ENCODE measurements around the gene CEP152.
"Not testable (repeated sequence)": the region's sequence is repeated elsewhere in the genome, so short reads cannot be mapped to it uniquely, and the experiment has no call there.

CEP152 gene

GRCh38 chr15:48810414-48811324 lies at the start of gene CEP152:
Gene CEP152 (minus strand): TSS chr15:48811069. CDS start chr15:48805649, 5,420 bp downstream.
- DNase-seq = peak; percentile 92

- DNase-seq = no peak
These were observed 48.6 kb upstream of the CEP152 start for GRCh38 chr15:48859426-48859825.

GRCh38 chr15:48858401-48858800 lies 47.5 kb upstream of the CEP152 start:
- no peak for DNase-seq

- DNase-seq = no peak
These were observed 46.1 kb upstream of the CEP152 start for GRCh38 chr15:48856942-48857341.

- no peak for DNase-seq
These were observed 44.9 kb upstream of the CEP152 start for GRCh38 chr15:48855501-48856440.

GRCh38 chr15:48854434-48854833 lies 43.6 kb upstream of the CEP152 start:
- not testable (repeated sequence) for DNase-seq

GRCh38 chr15:48851956-48852355 lies 41.1 kb upstream of the CEP152 start:
- DNase-seq = no peak

GRCh38 chr15:48850648-48851047 lies 39.8 kb upstream of the CEP152 start:
- DNase-seq = no peak

GRCh38 chr15:48845123-48845522 lies 34.3 kb upstream of the CEP152 start:
- no peak for DNase-seq

- DNase-seq = no peak
These were observed 31.6 kb upstream of the CEP152 start for GRCh38 chr15:48842501-48842900.

- no peak for DNase-seq
These were observed 23.9 kb upstream of the CEP152 start for GRCh38 chr15:48834756-48835155.

- DNase-seq = no peak
These were observed 22.8 kb upstream of the CEP152 start for GRCh38 chr15:48833526-48834239.

GRCh38 chr15:48832648-48833047 lies 21.8 kb upstream of the CEP152 start:
- no peak for DNase-seq

- no peak for DNase-seq
These were observed 18.0 kb upstream of the CEP152 start for GRCh38 chr15:48828906-48829305.

GRCh38 chr15:48828471-48828870 lies 17.6 kb upstream of the CEP152 start:
- no peak for DNase-seq

GRCh38 chr15:48825075-48825474 lies 14.2 kb upstream of the CEP152 start:
- DNase-seq = no peak

GRCh38 chr15:48823706-48824105 lies 12.8 kb upstream of the CEP152 start:
- no peak for DNase-seq

- no peak for DNase-seq
These were observed 12.4 kb upstream of the CEP152 start for GRCh38 chr15:48823237-48823636.

- no peak for DNase-seq
These were observed 3.4 kb upstream of the CEP152 start for GRCh38 chr15:48814286-48814685.

- peak; percentile 61 for DNase-seq
These were observed 573 bp upstream of the CEP152 start for GRCh38 chr15:48811325-48811958.

GRCh38 chr15:48806151-48806550 lies 4.7 kb downstream of the CEP152 start:
- DNase-seq = no peak

- no peak for DNase-seq
These were observed 5.3 kb downstream of the CEP152 start for GRCh38 chr15:48805591-48805990.
